GM08714 (cell line): ENCODE measurements around the gene ABCD1.
"Not testable (repeated sequence)": the region's sequence is repeated elsewhere in the genome, so short reads cannot be mapped to it uniquely, and the experiment has no call there.

Source experiments
- H3K4me3 ChIP-seq: fragments of 200-500 bp; sonication (Bioruptor generic); 2 replicates; pipeline ENCODE4 v1.5.1; 2014; ENCODE audit warnings: mild to moderate bottlenecking, low read length, inconsistent platforms
- ZNF274 ChIP-seq: IDR thresholded peaks from 2 replicates; pipeline ENCODE4 v1.6.1; 2012; ENCODE audit warnings: mild to moderate bottlenecking, low read depth, low read length

Gene ABCD1

DNA sequence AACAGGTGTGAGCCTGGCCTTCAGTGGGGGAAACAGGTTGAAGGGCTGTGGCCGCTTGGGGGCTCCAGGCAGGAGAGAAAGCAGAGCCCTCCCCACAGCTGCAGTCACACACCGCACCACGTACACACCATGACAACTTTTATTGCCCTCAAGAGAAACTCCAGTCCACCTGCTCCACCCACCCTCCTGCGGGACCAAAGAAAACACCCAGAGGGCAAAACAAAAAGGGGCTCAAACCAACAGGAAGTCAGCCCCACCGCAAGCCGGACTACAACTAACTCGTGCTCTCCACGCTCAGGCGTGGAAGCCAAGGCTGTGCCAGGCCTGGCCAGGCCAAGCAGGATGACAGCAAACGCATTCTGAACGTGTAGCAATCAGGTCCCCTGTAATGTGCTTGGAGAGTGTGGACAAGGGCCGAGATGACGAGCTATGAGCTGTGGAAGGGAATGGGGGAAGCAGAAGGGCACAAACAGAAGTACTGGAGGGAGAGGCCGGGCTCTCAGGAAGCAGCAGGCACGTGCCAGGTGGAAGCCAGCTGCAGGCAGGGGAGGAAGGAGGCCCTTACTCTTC is 24.2 kb upstream of the ABCD1 start:
- H3K4me3 ChIP-seq = no peak overlapping the region
- no peak for TF ChIP-seq ZNF274

DNA sequence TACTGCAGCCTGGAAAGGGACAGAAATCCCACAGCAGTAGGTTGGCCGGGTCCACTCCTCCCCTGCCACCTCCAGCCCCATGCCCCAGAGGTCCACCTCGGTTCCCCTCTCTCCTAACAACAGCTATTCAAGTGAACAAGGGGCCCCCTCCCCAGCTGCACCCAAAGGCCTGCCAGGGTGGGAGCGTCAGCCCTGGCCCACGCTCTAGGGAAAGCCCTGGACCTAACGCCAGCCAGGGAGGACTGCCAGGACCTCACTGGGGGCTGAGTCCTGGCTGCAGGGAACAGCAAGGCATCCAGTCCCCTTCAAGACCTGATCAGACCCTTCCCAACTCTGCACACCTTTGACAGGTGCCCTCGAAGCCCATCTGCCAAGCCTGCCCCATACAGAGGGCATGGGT is 23.7 kb upstream of the ABCD1 start:
- no peak overlapping the region for H3K4me3 ChIP-seq
- TF ChIP-seq ZNF274 = no peak

DNA sequence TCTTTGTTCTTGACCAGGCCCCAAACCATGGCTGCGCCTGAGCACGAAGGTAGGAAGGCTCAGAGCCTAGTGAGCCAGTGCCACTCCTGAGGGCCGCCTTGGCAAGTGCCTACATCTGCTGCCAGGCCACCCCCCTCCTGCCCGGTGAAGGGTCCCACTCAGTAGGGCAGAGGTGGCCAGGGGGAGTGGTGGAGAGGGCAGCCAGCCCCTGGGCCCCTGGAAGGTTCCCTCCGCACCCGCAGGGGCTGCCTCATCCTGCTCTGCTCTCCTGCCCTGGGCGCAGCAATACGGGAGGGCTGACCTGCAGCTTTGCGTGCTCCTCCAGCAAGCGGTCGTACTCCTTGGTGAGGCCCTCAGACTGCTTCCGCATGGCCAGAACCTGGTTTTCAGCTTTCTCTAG is 22.9 kb upstream of the ABCD1 start:
- TF ChIP-seq ZNF274 = no peak
- no peak overlapping the region for H3K4me3 ChIP-seq

DNA sequence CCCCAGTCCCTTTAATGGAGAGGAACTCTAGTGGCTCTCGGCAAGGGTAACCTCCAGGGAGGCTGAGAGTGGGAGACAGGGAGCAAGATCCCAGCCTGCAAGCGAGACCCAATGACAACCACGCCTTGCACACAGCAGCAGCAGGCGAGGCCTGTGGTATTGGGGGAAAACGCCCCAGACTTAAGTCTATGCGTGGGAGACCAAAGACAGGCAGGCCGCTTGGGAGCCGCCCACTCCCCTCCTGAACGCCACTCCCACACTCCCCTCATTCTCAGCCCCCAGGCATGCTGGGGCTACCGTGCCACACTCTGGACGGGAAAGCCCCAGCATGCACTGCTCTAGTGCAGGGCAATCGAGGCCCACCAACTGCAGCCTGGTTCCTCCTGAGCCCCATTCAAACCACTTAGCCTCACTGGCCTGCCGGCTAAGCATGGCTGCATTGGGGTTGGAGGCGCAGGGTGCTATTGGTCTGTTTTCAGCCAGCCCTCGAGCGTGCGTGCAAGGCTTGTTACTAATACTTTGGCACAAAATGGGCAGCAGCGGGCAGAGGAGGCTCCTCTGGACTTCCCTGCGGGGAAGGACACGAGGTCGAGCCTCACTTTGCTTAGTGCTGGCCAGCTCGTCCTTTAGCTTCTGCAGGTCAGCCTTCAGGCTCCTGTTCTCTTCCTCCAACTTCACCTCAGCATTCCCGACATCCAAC is 22.2 kb upstream of the ABCD1 start:
- H3K4me3 ChIP-seq = no peak overlapping the region

DNA sequence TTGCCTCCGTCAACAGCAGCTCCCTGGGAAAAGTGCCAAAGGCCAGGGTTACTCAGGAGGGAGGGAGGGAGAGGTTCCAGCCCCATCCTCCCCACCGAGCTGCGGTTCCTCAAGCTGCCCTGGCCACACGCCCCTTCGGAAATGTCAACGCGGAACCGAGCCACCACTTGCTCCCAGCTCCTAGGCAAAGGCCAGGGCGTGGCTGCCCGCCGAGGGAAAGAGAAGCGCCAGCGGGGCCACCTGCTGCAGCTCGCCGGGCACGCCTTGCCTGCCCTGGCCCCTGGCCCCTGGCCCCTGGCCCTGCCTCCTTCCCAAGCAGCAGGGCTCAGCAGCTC is 21.7 kb upstream of the ABCD1 start:
- no peak for TF ChIP-seq ZNF274

More for the DNA sequence above, 22.2 kb upstream of the ABCD1 start:
- no peak for TF ChIP-seq ZNF274

DNA sequence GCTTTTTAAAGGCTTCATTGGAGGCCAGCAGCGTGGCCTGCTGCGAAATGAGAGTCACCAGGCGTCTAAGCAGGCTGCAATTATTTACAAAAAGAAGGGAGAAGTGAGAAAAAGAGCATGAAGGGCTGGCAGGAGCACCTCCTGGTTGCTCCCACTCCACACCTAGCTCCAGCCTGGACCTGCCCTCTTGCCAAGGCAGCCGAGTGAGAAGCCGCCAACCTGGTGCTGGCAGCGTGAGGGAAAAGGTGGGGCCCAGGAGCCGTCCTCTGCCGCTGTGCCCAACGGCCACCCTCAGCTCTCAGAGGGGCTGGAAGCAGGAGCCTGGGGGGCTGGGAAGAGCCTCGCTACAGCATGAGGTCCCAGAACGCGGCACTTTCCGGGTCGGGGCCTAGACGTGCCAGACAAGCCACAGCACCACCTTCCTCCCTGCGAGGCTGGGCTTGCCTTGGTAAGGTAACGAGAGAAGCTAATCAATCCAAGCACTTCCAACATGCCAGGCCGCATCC is 20.6 kb upstream of the ABCD1 start:
- TF ChIP-seq ZNF274 = no peak
- H3K4me3 ChIP-seq = no peak overlapping the region

More for the DNA sequence above, 21.7 kb upstream of the ABCD1 start:
- H3K4me3 ChIP-seq = no peak overlapping the region

DNA sequence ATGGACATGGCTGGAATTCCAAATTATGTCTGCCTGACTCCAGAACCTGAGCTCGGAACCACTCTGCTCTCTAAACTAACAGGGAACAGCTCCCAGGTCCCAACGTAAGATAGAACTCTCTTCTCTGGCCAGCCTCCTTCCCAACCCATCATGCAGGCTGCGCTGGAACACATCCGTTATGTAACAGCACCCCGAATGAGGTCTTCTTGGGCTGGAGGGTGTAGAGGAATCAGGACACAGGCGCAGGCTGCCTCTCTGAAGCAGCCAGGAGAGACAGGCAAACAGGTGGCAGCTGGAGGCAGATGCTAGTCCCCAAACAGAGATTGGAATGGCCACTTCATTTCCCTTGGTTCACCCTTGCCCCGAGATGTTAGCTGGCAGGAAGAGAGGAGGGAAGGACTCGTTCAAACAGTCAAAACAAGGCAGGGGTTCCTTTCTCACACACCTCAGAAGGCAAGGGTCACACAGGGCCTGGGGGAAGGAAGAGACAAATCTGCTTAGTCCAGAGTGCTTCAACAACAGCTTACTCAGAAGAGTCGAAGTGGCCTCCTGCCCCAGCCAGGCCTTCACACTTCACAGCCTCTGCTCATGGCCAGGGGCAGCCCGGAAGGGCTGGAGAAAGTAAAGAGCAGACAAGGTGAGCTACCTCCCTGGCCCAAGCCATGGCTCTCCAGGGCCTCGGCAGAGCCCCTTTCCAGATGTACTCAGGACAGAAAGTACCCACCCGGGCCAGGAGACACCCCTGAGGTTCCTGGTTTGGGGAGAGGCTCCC is 19.8 kb upstream of the ABCD1 start:
- not testable (repeated sequence) for H3K4me3 ChIP-seq

DNA sequence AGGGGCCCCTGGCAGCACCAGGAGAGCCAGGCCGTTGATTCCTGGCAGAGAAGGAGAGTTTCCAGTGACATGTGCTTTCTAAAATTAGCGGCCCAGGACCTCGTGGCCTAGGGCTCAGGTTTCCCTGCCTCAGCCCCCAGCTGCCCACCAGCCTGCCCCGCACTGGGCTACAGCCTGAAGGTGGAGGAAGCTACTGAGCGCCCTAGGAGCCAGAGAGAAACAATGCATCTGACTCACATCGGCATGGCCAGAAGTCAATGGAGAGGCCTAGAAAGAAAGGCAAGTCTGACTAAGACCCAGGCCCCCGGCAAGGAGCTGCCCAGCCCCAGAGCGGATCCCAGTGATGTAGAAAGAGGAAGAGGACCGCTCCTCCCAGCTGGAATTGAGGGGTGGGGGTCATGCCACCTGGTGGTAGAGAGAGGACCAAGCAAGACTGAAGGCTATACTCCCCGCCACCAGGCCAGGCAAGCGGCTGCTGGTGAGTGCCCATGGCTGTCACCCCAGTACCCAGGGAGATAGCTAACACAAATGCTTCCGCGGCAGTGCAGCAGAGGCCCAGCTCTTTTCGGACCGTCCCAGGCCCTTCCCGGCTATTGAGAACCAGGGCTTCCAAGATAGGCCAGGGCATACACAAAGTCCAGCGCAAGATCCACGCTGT is 19.1 kb upstream of the ABCD1 start:
- not testable (repeated sequence) for H3K4me3 ChIP-seq

DNA sequence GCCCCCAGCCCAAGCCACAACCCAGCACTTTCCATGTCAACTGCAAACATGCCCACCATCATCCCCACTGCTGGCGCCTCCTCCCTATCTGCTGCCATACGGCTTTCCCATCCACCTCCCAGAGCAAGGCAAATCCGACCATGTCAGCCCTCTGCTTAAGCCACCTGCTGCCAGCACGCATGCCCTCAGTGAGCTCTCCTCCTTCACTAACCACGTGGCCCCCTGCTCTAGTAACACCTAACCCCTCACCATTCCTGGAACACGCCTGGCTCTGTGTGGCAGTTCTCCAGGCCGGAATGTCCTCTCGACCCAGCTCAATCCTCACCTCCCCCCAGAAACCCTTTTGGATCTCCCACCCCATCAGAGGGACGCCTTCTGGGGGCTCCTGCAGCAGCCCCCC is 17.9 kb upstream of the ABCD1 start:
- no peak overlapping the region for H3K4me3 ChIP-seq
- TF ChIP-seq ZNF274 = no peak

DNA sequence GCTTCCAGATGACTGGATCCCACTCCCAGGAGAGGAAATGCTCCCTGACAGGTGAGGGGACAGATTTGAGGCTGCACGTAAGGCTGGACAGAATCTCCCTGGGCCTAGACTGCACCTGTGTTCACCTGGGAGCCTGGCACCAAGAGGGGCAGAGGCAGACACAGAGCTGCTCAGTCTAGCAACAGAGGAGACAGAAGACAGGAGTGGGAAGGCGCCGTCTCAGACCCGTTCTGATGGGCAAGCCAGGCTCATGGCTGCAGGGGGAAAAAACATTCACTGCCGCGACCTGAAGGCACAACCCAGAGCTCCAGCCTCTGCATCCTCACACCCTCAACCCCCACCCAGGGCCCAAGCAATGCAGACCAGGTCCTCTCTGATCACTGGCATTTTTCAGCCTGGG is 17.2 kb upstream of the ABCD1 start:
- H3K4me3 ChIP-seq = no peak overlapping the region
- no peak for TF ChIP-seq ZNF274

DNA sequence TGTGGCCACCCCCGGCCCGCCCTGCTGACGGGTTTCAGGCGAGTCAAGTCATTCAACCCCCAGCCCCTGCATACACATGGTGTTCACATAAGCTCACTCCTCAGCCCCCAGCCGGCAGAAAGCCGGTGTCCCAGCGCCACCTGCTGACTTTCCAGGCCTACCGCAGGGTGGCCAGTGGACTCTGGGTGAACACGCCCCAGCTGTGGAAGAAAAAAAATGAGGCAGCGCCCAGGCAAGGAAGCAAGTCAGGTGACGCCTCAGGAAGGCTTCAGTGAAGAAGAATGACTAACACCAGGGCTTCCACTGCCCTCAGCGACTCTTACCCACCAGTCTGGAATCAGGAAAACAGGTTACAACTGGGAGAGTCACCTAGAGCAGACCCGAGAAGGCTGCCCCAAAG is 16.2 kb upstream of the ABCD1 start:
- no peak overlapping the region for H3K4me3 ChIP-seq
- TF ChIP-seq ZNF274 = no peak

DNA sequence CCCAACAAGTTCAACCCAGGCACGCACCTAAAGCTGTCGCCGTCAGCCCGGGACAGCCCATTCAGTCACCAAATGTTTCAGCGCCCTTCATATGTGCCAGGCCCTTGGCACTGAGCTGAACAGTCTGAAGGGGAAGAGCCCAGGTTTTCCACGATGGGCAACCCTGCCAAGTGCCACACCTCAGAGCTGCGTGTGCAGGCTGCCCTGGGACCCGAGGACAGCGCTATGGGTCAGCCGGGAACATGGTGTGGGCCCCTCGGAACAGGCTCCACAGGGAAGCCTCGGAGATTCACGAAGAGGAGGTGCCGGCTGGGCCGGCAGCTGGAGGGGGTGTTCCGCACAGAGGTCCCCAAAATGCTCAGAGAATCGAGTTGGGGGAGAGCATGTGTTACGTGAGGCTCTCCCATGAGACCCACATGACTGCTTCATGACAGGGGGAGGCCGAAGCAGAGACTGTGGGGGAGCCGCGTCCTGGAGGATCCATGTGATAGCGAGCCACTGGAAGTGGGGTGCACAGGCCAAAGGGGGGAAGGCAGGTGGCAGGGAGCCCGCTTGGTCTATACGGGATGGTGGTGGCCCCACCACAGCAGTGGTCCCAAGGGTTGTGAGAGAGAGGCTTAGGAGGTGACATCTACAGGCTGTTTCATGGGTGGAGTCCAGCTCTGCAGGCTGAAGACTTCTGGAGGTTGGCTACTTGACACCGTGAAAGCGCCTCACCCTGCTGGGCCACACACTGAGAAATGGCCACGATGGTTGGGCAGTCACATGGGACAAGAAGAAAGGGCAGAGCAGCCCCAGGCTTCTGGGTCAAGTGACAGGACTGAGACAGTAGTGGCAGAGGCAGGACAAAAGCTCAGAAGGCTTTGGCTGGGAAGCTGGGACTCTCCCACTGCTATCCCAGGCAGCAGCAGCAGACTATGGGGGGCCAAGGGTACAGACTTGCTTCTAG is 14.7 kb upstream of the ABCD1 start:
- TF ChIP-seq ZNF274 = no peak
- H3K4me3 ChIP-seq = no peak overlapping the region

DNA sequence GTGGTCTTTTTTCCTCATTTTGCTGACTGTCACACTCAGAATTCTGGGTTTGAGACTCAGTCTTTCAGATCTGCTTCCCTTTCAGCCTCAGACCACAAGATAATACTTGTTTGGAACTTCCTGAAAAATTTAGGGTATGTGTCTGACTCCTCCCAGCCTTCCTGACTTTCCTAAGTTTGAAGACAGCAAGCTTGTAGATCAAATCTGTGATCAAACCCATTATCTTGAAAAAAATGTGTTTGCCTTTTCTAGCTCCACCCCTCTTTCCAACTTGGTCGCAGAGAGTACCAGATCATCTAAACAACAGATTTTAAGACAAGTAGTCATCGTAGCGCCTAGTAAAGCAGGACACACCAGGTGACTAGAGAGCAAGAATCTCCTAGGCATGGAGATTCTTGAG is 10.4 kb upstream of the ABCD1 start:
- H3K4me3 ChIP-seq = no peak overlapping the region
- TF ChIP-seq ZNF274 = no peak

DNA sequence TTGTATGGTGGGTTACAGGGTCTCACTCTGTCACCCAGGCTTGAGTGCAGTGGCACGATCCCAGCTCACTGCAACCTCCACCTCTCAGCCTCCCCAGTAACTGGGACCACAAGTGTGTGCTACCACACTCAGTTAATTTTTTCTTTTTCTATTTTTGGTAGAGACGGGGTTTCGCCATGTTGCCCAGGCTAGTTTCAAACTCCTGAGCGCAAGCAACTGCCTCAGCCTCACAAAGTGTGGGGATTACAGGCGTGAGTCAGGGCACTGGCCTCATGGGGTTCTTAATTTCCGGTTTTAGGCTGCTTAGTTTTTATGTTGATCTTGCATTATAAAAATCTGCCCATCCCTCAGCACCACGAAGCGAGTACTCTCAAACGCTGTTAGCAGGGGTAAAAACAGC is 7.2 kb upstream of the ABCD1 start:
- H3K4me3 ChIP-seq = no peak overlapping the region
- no peak for TF ChIP-seq ZNF274
